Natural killer cell (primary cell): ENCODE results near the gene NFIC. TPM values are rescaled to one million over a fixed set of nuclear protein-coding genes. Genes with fewer than 3 reads are reported as not detected.

Experiments
- ATAC-seq, 3 donors: fragments of 150-1000 bp in 2 of 3; fragments of 200-7000 bp in 1 of 3; cut with Tn5 transposase; 1 replicate in 1 of 3; 2 replicates in 2 of 3; pipeline ENCODE4 v1.10.0; 2021; ENCODE audit warnings: mild to moderate bottlenecking in 2 of 3, moderate library complexity in 2 of 3
- DNase-seq, 2 donors: peaks; one replicate each; pipeline versions ENCODE4 v3.0.0 to v3.0.0-alpha.2; 2013 to 2021; ENCODE audit warnings: mixed read lengths in 1 of 2
- H3K27ac ChIP-seq: one replicate; pipeline ENCODE4 v1.5.1; 2013; ENCODE audit warnings: mild to moderate bottlenecking, low read length
- H3K27me3 ChIP-seq: one replicate; pipeline ENCODE4 v1.6.1; 2013; ENCODE audit warnings: low read length; ENCODE audit not compliant: control insufficient read depth, insufficient read depth
- H3K36me3 ChIP-seq: one replicate; pipeline ENCODE4 v1.6.1; 2013; ENCODE audit warnings: low read length; ENCODE audit not compliant: control insufficient read depth, insufficient read depth
- H3K4me1 ChIP-seq: one replicate; pipeline ENCODE4 v1.6.1; 2013; ENCODE audit warnings: low read length; ENCODE audit not compliant: control insufficient read depth, insufficient read depth
- H3K4me3 ChIP-seq: one replicate; pipeline ENCODE4 v1.5.1; 2013; ENCODE audit warnings: low read length
- H3K9me3 ChIP-seq: one replicate; pipeline ENCODE4 v1.6.1; 2013; ENCODE audit warnings: low read length; ENCODE audit not compliant: control insufficient read depth, insufficient read depth
- H3K27ac Mint-ChIP-seq, 2 donors: one replicate each; pipeline ENCODE4 v1.8.0; 2022; ENCODE audit warnings: mild to moderate bottlenecking in 2 of 2, mixed read lengths in 2 of 2, moderate library complexity in 1 of 2
- H3K27me3 Mint-ChIP-seq, 2 donors: one replicate each; pipeline ENCODE4 v1.8.0; 2022; ENCODE audit warnings: low read depth in 2 of 2, mixed read lengths in 2 of 2
- H3K36me3 Mint-ChIP-seq: one replicate; pipeline ENCODE4 v1.8.0; 2022; ENCODE audit warnings: mixed read lengths
- H3K4me1 Mint-ChIP-seq, 2 donors: one replicate each; pipeline ENCODE4 v1.8.0; 2022; ENCODE audit warnings: mixed read lengths in 2 of 2
- H3K4me3 Mint-ChIP-seq: one replicate; pipeline ENCODE4 v1.8.0; 2022; ENCODE audit warnings: mild to moderate bottlenecking, moderate library complexity, mixed read lengths
- H3K9me3 Mint-ChIP-seq, 2 donors: one replicate each; pipeline ENCODE4 v1.8.0; 2022; ENCODE audit warnings: mixed read lengths in 2 of 2
- CTCF ChIP-seq: fragments of 200-600 bp; IDR thresholded peaks from one replicate; pipeline ENCODE4 v1.8.0; 2022; ENCODE audit warnings: antibody characterized with exemption
- WGBS: methylation state at CpG from one replicate; pipeline ENCODE4 v1.1.7; 2013; ENCODE audit warnings: missing lambda C conversion rate; ENCODE audit not compliant: insufficient coverage; 5-methylcytosine and 5-hydroxymethylcytosine counted together
- intact Hi-C: fragments of 100-400 bp; cut with micrococcal nuclease; formaldehyde crosslinking; loops from one replicate; pipeline ENCODE4 v1.14.2; 2022
- total RNA-seq, 4 donors: library from RNA; stranded (reverse); fragments of 120-200 nt in 1 of 4; gene quantifications; one replicate each; pipeline versions ENCODE4 v1.2.3 to v1.2.4, GENCODE V29; 2013 to 2022

Gene NFIC
- total RNA-seq, 3 donors from 2014 or later (not counting 1 experiment from before 2014, with no cell fraction given) = 18.5 to 22.2 (median 20.6) TPM

- H3K4me3 Mint-ChIP-seq = no peak overlapping the region
- 94% methylated on average over 24 of the region's 25 CpGs for WGBS
- no peak for TF ChIP-seq CTCF
Observed at GRCh38 chr19:3344608-3345598, 21.5 kb upstream of the NFIC start.

GRCh38 chr19:3345850-3346460, 20.4 kb upstream of the NFIC start:
- no peak overlapping the region for H3K4me3 ChIP-seq
- Mint-ChIP-seq H3K27ac (no peak overlapping the region), H3K4me1 (no peaks in the 10 kb centered on the region), H3K36me3 (no peaks in the 10 kb centered on the region), H3K27me3 (no peaks in the 10 kb centered on the region), H3K9me3 (no peaks in the 10 kb centered on the region), H3K4me3 (no peak overlapping the region)
- H3K27me3 ChIP-seq = no peaks in the 10 kb centered on the region
- no peak for ATAC-seq
- TF ChIP-seq CTCF = no peak
- H3K4me1 ChIP-seq = peaks cover 11% of the 10 kb centered on the region
- H3K9me3 ChIP-seq = no peaks in the 10 kb centered on the region
- DNase-seq = no peak
- 81% methylated on average over 14 of the region's 15 CpGs for WGBS
- intact Hi-C loops = no loop called here
- H3K36me3 ChIP-seq = no peaks in the 10 kb centered on the region
- no peak overlapping the region for H3K27ac ChIP-seq

More at GRCh38 chr19:3344608-3345598, 21.5 kb upstream of the NFIC start:
- Mint-ChIP-seq H3K27me3 (no peaks in the 10 kb centered on the region), H3K36me3 (no peaks in the 10 kb centered on the region), H3K27ac (no peak overlapping the region), H3K9me3 (no peaks in the 10 kb centered on the region), H3K4me1 (no peaks in the 10 kb centered on the region)
- intact Hi-C loops = no loop called here
- H3K9me3 ChIP-seq = no peaks in the 10 kb centered on the region
- no peak overlapping the region for H3K4me3 ChIP-seq
- DNase-seq (no peak), ATAC-seq (no peak)
- no peak overlapping the region for H3K27ac ChIP-seq
- H3K4me1 ChIP-seq = peaks cover 11% of the 10 kb centered on the region
- no peaks in the 10 kb centered on the region for H3K36me3 ChIP-seq
- no peaks in the 10 kb centered on the region for H3K27me3 ChIP-seq

- Mint-ChIP-seq H3K27me3 (no peaks in the 10 kb centered on the region), H3K4me1 (no peaks in the 10 kb centered on the region), H3K4me3 (no peak overlapping the region), H3K9me3 (no peaks in the 10 kb centered on the region), H3K36me3 (no peaks in the 10 kb centered on the region), H3K27ac (no peak overlapping the region)
- DNase-seq (no peak), ATAC-seq (no peak)
- H3K4me1 ChIP-seq = peaks cover 11% of the 10 kb centered on the region
- intact Hi-C loops = no loop called here
- TF ChIP-seq CTCF = no peak
- H3K27me3 ChIP-seq = no peaks in the 10 kb centered on the region
- H3K9me3 ChIP-seq = no peaks in the 10 kb centered on the region
- no peak overlapping the region for H3K27ac ChIP-seq
- WGBS = 89% methylated on average over 19 of the region's 23 CpGs
- no peaks in the 10 kb centered on the region for H3K36me3 ChIP-seq
- no peak overlapping the region for H3K4me3 ChIP-seq
Observed at GRCh38 chr19:3346677-3347353, 19.6 kb upstream of the NFIC start.
